PFSK-1 (cell line): Measurements from ENCODE around the gene LRRC4B.

ENCODE experiments used
- POLR2AphosphoS5 ChIP-seq: IDR thresholded peaks from 2 replicates; pipeline ENCODE4 v1.6.1; 2012; ENCODE audit warnings: low read depth, mild to moderate bottlenecking, control low read depth, low read length, moderate library complexity
- REST ChIP-seq, 2 experiments: IDR thresholded peaks; 2 replicates each; pipeline versions ENCODE4 v1.6.1 to v1.8.0; 2011 to 2012; ENCODE audit warnings: low read depth in 2 of 2, low read length in 2 of 2, control low read depth in 1 of 2, inconsistent platforms in 1 of 2, mild to moderate bottlenecking in 1 of 2, moderate library complexity in 1 of 2; ENCODE audit not compliant: insufficient read depth in 1 of 2
- SIN3A ChIP-seq: IDR thresholded peaks from 2 replicates; pipeline ENCODE4 v1.6.1; 2012; ENCODE audit warnings: mild to moderate bottlenecking, low read length, moderate library complexity, borderline replicate concordance; ENCODE audit not compliant: insufficient read depth
- TAF1 ChIP-seq: IDR thresholded peaks from 2 replicates; pipeline ENCODE4 v1.6.1; 2012; ENCODE audit warnings: low read length, control low read depth, borderline replicate concordance; ENCODE audit not compliant: insufficient read depth

DNA sequence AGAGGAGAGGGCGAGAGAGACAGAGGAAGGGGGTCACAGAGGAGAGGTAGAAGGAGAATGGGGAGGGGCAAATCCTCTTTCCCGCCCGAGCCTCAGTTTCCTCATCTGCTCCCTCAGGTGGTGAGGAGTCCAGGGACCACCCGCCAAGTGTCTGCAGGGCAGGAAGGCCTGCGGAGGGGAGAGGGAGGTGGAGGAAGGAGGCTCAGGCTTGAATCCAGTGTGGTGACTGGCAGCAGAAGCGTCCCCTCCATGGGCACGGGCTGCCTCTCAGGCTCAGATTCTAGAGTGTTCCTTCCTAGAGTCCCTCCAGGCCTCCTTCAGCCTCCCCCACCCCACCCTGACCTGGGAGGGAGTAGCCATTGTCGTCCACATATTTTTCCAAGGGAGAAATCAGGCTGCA is 75.1 kb downstream of the LRRC4B start:
- TF ChIP-seq POLR2AphosphoS5: no peak
- TF ChIP-seq REST (IDR thresholded peaks at IDR 0.05; ENCODE audit: insufficient read depth in 1 of 2, low read depth in 2 of 2, low read length in 2 of 2): no peak
- no peak for TF ChIP-seq TAF1
- no peak for TF ChIP-seq SIN3A
